AG04449 (cell line): ENCODE results near the gene EXOC2.
"Not testable (repeated sequence)": the region's sequence is repeated elsewhere in the genome, so short reads cannot be mapped to it uniquely, and the experiment has no call there.

Experiments used
- CTCF ChIA-PET: fragments of 350-600 bp; formaldehyde crosslinking; extraction: SDS; loops from one replicate; lab custom pipeline; 2021; ENCODE audit warnings: antibody characterized with exemption; lab: Yijun Ruan, JAX
- POLR2A ChIA-PET: fragments of 400-600, 350-600 bp; formaldehyde crosslinking; extraction: SDS; loops from one replicate; lab custom pipeline; 2020; ENCODE audit warnings: antibody characterized with exemption, inconsistent platforms; lab: Yijun Ruan, JAX
- DNase-seq: peaks from one replicate; pipeline ENCODE4 v3.0.0-alpha.2; 2010; ENCODE audit warnings: low read depth, low spot score
- H3K4me3 ChIP-seq: 2 replicates; pipeline ENCODE4 v1.5.1; 2011; ENCODE audit warnings: low read depth, mild to moderate bottlenecking, control low read depth, low read length
- CTCF ChIP-seq: IDR thresholded peaks from one replicate; pipeline ENCODE4 v1.5.1; 2011; ENCODE audit warnings: mild to moderate bottlenecking, moderate library complexity, low read length, control low read depth, inconsistent platforms; ENCODE audit not compliant: insufficient read depth; ENCODE audit errors: missing control alignments

Gene EXOC2

GRCh38 chr6:568954-569523, 123.9 kb downstream of the EXOC2 start:
- ChIA-PET POLR2A (no interaction called here), CTCF (interaction anchor here (1.1 kb wide), 1 partner anchor 11 kb away, joined by 3 read pairs; no protein-coding TSS in a partner anchor)
- DNase-seq: no peak
- no peak for TF ChIP-seq CTCF
- H3K4me3 ChIP-seq: no peak overlapping the region

- H3K4me3 ChIP-seq: no peak overlapping the region
- ChIA-PET CTCF (interaction anchor here (1.1 kb wide), 1 partner anchor 11 kb away, joined by 3 read pairs; no protein-coding TSS in a partner anchor), POLR2A (no interaction called here)
- DNase-seq: no peak
- no peak for TF ChIP-seq CTCF
These were observed 124.9 kb downstream of the EXOC2 start for GRCh38 chr6:568085-568484.

GRCh38 chr6:563863-564262, 129.1 kb downstream of the EXOC2 start:
- TF ChIP-seq CTCF: no peak
- no peak for DNase-seq
- ChIA-PET CTCF (interaction anchor here (1.4 kb wide), 1 partner anchor 15 kb away, joined by 3 read pairs; no protein-coding TSS in a partner anchor), POLR2A (no interaction called here)
- no peak overlapping the region for H3K4me3 ChIP-seq

- POLR2A ChIA-PET: no interaction called here
- no peak for TF ChIP-seq CTCF
- CTCF ChIA-PET: interaction anchor here (0.8 to 1.6 kb wide), 2 partner anchors 29 to 31 kb away, joined by 3 to 4 read pairs; no protein-coding TSS in a partner anchor
- no peak for DNase-seq
- H3K4me3 ChIP-seq: no peak overlapping the region
These were observed 130.8 kb downstream of the EXOC2 start for GRCh38 chr6:562052-562676.

- POLR2A ChIA-PET, DNase-seq, H3K4me3 ChIP-seq: not testable (repeated sequence)
- CTCF ChIA-PET: interaction anchor here (1.6 to 1.8 kb wide), 2 partner anchors 11 to 31 kb away, joined by 4 to 5 read pairs; no protein-coding TSS in a partner anchor
These were observed 131.6 kb downstream of the EXOC2 start for GRCh38 chr6:561335-561734.

GRCh38 chr6:558959-559358, 134.0 kb downstream of the EXOC2 start:
- DNase-seq: no peak
- no peak for TF ChIP-seq CTCF
- POLR2A ChIA-PET: no interaction called here
- no peak overlapping the region for H3K4me3 ChIP-seq
- CTCF ChIA-PET: interaction anchor here (1.1 to 1.2 kb wide), 2 partner anchors 163 to 370 kb away, joined by 3 read pairs; no protein-coding TSS in a partner anchor
